Measurements from ENCODE around the gene PFDN2.

Gene PFDN2

GRCh38 chr1:161099090-161099802 lies 18.6 kb downstream of the PFDN2 start:
- DNase-seq, result no peak

GRCh38 chr1:161098210-161099068 lies 19.4 kb downstream of the PFDN2 start, which contains the start of gene KLHDC9:
Gene KLHDC9, plus strand, starts transcription at chr1:161098361. Its CDS starts 175 bp downstream, at chr1:161098536.
- peak; percentile 31 to 39 for DNase-seq

GRCh38 chr1:161096530-161096929 lies 21.3 kb downstream of the PFDN2 start:
- DNase-seq, result no peak

- no peak for DNase-seq
These were observed 21.8 kb downstream of the PFDN2 start for GRCh38 chr1:161096015-161096414.

GRCh38 chr1:161095230-161095629 lies 22.6 kb downstream of the PFDN2 start:
- DNase-seq, result no peak

GRCh38 chr1:161094481-161094880 lies 23.4 kb downstream of the PFDN2 start:
- DNase-seq, result no peak

- DNase-seq, result peak; percentile 43 to 58
These were observed 25.2 kb downstream of the PFDN2 start for GRCh38 chr1:161092621-161093028.

GRCh38 chr1:161091796-161092507 lies 25.9 kb downstream of the PFDN2 start:
- no peak for DNase-seq

GRCh38 chr1:161091093-161091492 lies 26.7 kb downstream of the PFDN2 start:
- DNase-seq, result no peak

GRCh38 chr1:161090617-161091016 lies 27.2 kb downstream of the PFDN2 start:
- DNase-seq, result no peak

- DNase-seq, result no peak
These were observed 27.9 kb downstream of the PFDN2 start for GRCh38 chr1:161089938-161090337.

GRCh38 chr1:161089251-161089924 lies 28.4 kb downstream of the PFDN2 start, which contains the start of gene NECTIN4:
Gene NECTIN4, minus strand, starts transcription at chr1:161089558. Its CDS starts 262 bp downstream, at chr1:161089296.
- DNase-seq, result no peak

- no peak for DNase-seq
These were observed 29.2 kb downstream of the PFDN2 start for GRCh38 chr1:161088587-161089110.

GRCh38 chr1:161086457-161086856 lies 31.4 kb downstream of the PFDN2 start:
- DNase-seq, result no peak

GRCh38 chr1:161085165-161085564 lies 32.7 kb downstream of the PFDN2 start:
- no peak for DNase-seq

- no peak for DNase-seq
These were observed 33.2 kb downstream of the PFDN2 start for GRCh38 chr1:161084597-161084988.

GRCh38 chr1:161083748-161084596 lies 33.9 kb downstream of the PFDN2 start:
- DNase-seq, result no peak

GRCh38 chr1:161082996-161083747 lies 34.7 kb downstream of the PFDN2 start:
- no peak for DNase-seq

GRCh38 chr1:161082483-161082882 lies 35.4 kb downstream of the PFDN2 start:
- no peak for DNase-seq

- no peak for DNase-seq
These were observed 36.3 kb downstream of the PFDN2 start for GRCh38 chr1:161081519-161081918.

All from activated CD4-positive, alpha-beta T cell treated with anti-CD3 and anti-CD28 coated beads, Interleukin-2, amount 50 U/mL, for 4 hours (primary cell).